Renal cortex interstitium (tissue), 11 donors: ENCODE data around the gene TUBA3D. TPM values are rescaled to one million over a fixed set of nuclear protein-coding genes. Genes with fewer than 3 reads are reported as not detected.
"Not testable (repeated sequence)": the region's sequence is repeated elsewhere in the genome, so short reads cannot be mapped to it uniquely, and the experiment has no call there.

Source experiments
- DNase-seq, 11 donors: peaks; one replicate each; pipeline ENCODE4 v3.0.0-alpha.2; 2013; ENCODE audit warnings: low read depth in 9 of 11, low spot score in 4 of 11; ENCODE audit errors: extremely low read depth in 1 of 11
- polyA plus RNA-seq, 3 donors: library from polyadenylated mRNA; unstranded; fragments of 120-200 nt; gene quantifications; one replicate each; pipeline ENCODE4 v1.2.1, GENCODE V29; 2013; ENCODE audit not compliant: insufficient read length in 3 of 3

TUBA3D gene
- polyA plus RNA-seq, 3 donors: 0.33 to 1.8 (median 0.76) TPM

- DNase-seq: peak in 4 of 11 donors; percentile 26 to 37 (median 28)
Measured at GRCh38 chr2:131527131-131528001, 51.4 kb downstream of the TUBA3D start, which contains the start of gene CCDC74A. Gene CCDC74A, plus strand, starts transcription at chr2:131527888. Its CDS starts 83 bp downstream, at chr2:131527971.

- not testable (repeated sequence) for DNase-seq
Measured at GRCh38 chr2:131528981-131529863, 53.3 kb downstream of the TUBA3D start.

- DNase-seq: not testable (repeated sequence)
Measured at GRCh38 chr2:131529864-131530445, 54.0 kb downstream of the TUBA3D start.

GRCh38 chr2:131530626-131531344 lies 54.9 kb downstream of the TUBA3D start:
- not testable (repeated sequence) for DNase-seq

- not testable (repeated sequence) for DNase-seq
Measured at GRCh38 chr2:131531547-131532185, 55.7 kb downstream of the TUBA3D start.

Other genes with a start within 250 kb of the TUBA3D start
- gene RAB6D, start 112.0 kb upstream of the TUBA3D start, polyA plus RNA-seq: 1 to 10 TPM; 1.5 to 2.1 (median 1.6) TPM
- 10 to 100 TPM; 41.9 to 84.7 (median 67.9) TPM for gene MZT2A, start 16.3 kb downstream of the TUBA3D start, polyA plus RNA-seq
- 10 to 100 TPM; 13.4 to 18.5 (median 18.2) TPM for gene CCDC74A, start 51.8 kb downstream of the TUBA3D start, polyA plus RNA-seq